GM19351 (cell line): ENCODE data around the gene ZBED5.

Experiments used
- ATAC-seq: cut with Tn5 transposase; IDR thresholded peaks from one replicate; pipeline ENCODE4 v1.9.1; 2021; ENCODE audit warnings: mild to moderate bottlenecking, moderate library complexity; ENCODE audit not compliant: unreplicated experiment

ZBED5 gene

DNA sequence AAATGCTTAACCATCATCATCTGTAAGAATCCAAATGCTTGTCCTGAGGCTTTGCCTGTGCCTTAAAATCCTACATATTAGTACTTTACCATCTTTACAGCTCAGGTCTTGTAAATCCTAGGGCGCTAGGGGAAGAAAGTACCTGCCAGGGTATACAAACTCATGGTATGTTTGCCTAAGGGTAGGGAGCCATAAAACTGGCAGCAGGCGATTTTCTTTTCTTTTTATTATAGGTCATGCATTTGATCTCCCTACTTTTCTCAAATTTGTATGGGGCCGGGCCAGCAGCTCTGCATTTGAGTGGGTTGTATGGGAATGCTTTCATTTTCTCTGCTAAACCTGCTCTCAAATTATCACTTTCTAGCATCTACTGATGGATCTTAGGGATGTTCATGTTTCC lies 24.0 kb upstream of the ZBED5 start:
- ATAC-seq: no peak

DNA sequence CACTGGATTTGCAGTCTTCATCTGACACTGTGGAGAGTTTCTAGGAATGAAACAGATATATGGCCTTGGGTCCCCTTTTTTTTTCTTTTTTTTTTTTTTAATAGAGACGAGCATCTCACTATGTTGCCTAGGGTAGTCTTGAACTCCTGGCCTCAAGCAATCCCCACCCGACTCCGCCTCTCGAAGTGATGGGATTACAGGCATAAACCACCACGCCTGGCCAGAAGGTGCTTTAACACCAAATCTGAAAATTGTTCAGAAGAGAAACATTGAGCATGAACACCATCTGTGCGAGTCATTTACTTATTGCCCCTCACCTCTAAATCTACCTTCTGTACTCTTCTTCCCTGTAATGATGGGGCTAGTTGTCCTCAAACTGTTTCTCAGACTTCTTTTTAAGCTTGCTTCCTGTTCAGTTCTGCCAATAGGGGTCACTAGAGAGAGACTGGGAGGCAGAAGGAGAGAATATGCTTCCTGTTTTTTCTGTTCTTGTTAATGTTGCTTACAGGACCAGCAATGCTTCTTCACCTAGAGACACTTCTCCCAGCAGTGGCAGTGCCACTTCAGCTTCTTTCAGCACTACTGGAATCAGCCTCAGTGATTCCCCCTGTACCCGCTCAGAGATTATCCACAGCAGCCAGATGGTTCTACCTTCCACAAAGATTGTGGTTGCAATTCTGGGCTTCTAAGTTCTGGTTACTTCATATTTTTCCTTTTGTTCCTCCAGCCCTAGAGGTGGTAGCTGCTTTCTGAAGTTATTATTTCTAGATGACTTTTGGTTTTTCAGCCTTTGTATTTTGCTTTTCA lies 20.8 kb upstream of the ZBED5 start:
- ATAC-seq: peak; percentile 57

DNA sequence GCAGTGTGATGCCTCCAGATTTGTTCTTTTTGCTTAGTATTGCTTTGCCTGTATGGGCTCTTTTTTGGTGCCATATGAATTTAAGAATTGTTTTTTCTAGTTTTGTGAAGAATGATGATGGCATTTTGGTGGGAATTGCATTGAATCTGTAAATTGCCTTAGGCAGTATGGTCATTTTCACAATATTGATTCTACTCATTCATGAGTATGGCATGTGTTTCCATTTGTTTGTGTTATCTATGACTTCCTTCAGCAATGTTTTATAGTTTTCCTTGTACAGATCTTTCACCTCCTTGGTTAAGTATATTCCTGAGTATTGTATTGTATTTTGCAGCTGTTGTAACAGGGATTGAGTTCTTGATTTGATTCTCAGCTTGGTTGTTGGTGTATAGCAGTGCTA lies 18.3 kb upstream of the ZBED5 start:
- no peak for ATAC-seq

DNA sequence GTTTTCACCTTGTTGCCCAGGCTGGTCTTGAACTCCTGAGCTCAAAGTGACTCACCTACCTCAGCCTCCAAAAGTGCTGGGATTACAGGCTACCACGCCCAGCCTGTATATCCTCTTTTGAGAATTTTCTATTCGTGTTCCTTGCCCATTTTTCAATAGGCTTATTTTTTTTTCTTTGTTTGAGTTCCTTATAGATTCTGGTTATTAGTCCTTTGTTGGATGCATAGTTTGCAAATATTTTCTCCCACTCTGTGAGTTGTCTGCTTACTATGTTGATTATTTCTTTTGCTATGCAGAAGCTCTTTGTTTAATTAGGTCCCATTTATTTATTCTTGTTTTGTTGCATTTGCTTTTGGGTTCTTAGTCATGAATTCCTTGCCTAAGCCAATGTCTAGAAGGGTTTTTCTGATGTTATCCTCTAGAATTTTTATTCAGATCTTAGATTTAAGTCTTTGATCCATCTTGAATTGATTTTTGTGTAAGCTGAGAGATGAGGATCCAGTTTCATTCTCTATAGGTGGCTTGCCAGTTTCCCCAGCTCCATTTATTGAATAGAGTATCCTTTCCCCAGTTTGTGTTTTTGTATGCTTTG lies 17.7 kb upstream of the ZBED5 start:
- no peak for ATAC-seq

DNA sequence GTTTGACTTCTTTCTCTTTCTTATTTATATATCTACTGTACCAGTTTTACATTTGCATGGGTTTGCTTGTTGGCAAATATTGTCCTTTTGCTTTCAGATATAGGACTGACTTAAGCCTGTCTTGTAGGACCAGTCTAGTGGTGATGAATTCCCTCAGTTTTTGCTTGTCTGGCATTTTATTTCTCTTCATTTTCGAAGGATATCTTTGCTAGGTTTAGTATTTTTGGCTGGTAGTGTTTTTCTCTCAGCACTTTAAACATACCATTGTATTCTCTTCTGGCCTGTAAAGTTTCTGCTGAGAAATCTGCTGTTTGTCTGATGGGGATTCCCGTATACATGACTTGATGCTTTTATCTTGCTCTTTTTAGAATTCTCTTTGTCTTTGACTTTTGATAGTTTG lies 14.2 kb upstream of the ZBED5 start:
- no peak for ATAC-seq

DNA sequence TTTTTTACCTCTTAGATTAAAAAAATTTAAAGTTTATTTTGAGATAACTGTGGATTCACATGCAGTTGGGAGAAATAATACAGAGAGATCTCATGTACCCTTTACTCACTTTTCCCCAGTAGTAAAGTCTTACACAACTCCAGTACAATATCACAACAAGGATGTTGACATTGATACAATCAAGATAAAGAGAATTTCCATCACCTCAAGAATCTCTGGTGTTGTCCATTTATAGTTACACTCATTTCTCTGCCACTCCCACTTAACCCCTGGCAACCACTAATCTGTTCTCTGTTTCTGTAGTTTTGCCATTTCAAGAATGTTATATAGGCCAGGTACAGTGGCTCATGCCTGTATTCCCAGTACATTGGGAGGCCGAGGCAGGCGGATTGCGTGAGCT lies 10.5 kb upstream of the ZBED5 start:
- ATAC-seq: no peak

DNA sequence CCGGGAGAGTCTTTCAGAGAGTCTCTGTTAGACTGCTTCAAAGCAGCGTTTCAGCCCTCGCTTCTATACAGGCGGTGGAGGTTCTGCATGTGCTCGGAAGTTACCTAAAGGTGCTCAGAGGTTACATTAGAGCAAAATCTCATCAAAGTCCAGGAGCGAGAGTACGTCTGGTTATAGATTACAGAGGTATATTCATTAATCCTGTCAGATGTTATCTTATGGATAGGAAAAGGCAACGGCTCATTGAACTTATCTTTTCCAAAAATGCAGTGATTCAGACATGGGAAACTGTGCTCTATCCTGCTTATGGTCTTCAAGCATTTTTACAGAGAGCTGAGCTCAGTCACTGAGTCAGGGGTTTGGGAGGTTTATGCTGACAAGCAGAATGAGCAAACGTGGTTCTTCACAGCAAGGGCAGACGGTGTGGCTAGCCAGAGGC lies 9.1 kb upstream of the ZBED5 start:
- no peak for ATAC-seq

DNA sequence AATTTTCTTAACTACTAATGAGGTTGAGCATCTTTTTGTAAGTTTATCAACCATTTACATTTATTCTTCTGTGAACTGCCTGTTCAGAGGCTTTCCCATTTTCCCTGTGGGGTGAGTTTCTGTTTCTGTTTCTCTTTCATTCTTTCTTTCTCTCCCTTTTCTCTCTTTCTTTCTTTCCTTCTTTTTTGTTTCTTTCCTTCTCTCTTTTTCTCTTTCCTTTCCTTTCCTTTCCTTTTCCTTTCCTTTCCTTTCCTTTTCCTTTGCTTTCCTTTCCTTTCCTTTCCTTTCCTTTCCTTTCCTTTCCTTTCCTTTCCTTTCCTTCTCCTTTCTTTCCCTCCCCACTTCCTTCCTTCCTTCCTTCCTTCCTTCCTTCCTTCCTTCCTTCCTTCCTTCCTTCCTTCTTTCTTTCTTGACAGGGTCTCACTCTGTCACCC lies 8.0 kb upstream of the ZBED5 start:
- ATAC-seq: no peak

DNA sequence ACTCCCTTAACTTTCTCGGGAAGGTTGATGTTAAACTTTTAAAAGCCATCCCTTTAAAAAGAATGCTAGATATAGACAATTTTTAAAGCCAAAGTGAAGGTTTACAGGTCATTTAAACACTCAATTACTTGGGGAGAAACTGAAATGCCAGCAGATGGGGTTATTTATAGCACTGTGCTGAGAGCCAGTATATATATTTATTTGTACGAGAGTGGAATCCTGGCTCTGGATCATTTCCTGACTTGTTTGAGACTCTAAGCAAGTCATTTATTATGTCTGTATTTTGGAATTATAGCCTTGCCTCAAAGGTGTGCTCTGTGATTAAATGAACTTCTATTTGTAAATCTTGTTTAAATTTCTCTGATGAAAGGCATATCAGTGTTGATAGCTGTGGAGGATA lies 6.8 kb upstream of the ZBED5 start:
- no peak for ATAC-seq

DNA sequence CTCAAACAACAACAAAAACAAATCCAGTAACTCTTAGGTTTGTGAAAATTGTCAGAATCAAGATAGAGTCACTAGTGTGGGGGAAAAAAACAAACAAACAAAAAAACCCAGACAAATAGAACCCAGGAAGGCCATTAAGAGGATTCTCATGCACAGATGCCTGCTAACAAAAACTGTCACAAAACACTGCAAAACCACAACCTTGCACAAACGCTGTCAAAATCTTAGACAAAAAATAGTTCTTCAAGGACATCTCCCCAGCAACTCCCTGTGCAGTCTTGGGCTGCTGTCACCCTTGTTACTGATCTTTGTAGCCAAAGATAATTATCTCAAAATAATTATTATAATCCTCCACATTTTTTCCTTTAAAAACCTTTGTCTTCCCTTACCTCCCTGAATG lies 4.6 kb upstream of the ZBED5 start:
- ATAC-seq: no peak

DNA sequence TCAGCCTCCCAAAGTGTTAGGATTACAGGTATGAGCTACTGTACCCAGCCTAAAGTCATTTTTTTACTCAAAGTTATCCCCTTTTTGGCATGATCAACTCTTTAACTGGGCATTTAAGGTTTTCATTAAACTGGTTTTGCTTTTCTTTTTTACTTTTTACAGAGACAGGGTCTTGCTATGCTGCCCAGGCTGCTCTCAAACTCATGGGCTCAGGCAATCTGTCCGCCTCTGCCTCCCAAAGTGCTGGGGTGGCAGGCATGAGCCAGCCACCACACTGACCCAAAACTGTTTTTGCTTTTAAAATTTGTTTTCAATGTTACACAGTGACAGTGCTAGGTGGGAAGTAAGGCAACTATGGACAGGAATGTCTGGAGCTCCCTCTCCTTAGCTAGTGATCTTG lies 3.9 kb upstream of the ZBED5 start:
- ATAC-seq: no peak

DNA sequence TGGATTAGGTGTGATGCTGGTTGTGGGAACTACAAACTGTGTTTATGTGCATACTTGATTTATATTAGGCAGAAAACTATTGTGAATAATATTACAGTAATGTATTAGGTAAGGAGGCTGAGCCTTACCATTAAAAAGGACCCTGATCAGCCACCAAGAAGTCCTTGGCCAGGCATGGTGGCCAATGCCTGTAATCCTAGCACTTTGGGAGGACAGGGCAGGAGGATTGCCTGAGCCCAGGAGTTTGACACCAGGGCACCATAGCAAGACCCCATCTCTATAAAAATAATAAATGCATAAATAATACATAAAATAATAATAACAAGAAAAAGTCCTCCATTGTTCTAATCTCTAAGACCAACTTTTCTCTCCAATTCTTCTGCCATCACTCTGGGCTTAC lies 3.2 kb upstream of the ZBED5 start:
- ATAC-seq: no peak

DNA sequence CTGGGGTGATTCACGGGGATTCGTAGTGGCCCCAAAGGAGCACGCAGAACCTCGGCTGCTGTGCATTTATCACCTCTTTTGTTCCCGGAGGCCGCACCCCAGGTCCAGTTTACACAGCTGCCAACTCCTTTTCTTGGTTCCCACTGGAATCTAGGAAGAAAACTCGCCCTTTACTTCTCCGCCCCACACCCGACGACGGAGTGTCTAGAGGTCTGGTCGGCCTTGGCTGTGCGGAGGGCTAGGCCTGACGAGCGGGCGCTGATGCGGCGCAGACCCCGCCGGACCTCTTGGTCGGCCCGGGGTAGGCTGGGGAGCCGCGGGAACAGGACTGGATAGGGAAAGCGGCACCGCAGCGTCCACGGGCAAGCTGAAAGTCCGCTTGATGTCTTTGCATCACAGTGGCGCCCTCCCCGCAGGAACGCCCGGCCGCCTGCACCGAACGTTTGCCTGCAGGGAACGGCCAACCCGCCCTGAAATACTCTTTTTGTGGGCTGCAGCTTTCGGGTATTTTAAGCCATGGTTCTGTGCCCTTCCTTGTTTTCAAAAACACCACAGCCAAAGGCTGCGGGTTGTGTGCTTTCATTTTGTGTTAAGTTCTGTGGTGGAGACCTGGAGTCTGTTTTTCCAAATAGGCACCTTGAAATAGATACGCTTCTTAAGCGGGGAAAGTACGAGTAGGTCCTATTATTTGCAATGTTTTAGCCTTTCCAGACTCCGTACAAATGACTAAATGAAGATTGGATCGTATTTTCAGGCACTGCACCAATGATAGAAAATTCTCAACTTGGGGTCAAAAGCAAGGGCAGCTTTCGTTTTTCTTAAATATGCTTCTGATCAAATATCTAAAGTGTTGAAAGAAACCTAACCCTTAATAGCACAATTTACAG lies 829 bp upstream of the ZBED5 start:
- peak; percentile 23 for ATAC-seq

DNA sequence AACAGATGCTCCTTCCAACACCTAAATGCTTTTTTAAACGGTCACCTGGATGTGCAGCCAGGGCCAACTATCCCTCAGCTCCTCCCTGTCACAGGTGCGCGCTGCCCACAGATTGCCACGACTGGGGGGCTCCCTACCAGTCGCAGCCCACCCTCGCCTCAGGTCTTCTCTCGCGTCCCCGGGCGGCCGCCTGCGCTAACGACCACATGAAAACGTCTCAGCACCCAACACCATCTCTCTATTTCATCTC lies 469 bp downstream of the ZBED5 start:
- ATAC-seq: peak; percentile 20

DNA sequence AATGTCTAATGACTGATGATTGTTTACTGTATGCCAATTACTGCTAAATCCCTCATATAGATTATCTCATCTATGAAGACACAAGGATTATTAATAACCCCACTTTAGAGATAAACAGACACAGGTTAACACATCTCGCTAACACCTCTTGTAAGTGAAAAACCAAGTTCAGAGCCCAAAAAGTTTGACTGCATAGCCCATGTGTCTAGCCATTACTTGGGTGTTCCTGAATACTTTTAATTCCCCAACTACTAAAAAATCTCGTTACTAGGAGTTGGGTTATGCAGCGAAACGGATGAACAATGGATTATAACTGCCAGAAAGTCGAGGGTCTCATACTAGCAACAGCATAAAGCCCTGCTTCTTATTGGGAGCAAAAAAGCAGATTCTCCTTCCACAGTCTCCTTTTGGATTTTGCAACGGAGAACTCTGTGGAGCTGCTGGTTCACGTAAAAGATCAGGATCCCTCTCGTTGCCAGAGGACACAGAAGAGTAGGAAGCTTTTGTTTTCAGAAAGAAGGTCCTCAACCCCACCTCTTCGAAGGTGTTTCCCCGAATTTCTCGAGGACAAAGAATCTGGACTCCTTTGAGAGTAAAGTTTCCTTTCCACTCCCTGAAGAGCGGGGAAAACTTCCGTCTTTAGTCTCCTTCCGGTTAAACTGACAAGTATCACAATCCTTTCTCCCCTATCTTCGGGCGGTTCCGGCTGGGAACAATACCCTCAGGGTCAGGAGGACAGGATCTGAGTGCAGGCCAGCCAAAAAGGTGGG lies 979 bp downstream of the ZBED5 start:
- ATAC-seq: peak; percentile 1

DNA sequence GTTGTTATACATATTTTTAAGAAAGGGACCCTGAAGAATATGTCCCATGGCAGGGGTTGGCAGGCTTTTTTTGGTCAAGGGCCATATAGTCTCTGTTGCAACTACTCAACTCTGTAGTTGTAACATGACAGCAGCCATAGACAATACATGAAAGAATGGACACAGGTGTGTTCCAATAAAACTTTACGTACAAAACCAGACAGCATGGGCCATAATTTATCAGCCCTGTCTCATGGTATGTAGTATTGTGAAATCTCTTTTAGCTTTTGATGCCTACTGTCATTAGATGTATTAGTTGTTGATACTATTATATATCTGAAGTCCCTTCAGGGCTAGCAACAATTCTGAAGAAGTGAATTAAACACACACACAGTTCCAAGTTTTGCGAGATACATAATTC lies 2.6 kb downstream of the ZBED5 start:
- no peak for ATAC-seq

DNA sequence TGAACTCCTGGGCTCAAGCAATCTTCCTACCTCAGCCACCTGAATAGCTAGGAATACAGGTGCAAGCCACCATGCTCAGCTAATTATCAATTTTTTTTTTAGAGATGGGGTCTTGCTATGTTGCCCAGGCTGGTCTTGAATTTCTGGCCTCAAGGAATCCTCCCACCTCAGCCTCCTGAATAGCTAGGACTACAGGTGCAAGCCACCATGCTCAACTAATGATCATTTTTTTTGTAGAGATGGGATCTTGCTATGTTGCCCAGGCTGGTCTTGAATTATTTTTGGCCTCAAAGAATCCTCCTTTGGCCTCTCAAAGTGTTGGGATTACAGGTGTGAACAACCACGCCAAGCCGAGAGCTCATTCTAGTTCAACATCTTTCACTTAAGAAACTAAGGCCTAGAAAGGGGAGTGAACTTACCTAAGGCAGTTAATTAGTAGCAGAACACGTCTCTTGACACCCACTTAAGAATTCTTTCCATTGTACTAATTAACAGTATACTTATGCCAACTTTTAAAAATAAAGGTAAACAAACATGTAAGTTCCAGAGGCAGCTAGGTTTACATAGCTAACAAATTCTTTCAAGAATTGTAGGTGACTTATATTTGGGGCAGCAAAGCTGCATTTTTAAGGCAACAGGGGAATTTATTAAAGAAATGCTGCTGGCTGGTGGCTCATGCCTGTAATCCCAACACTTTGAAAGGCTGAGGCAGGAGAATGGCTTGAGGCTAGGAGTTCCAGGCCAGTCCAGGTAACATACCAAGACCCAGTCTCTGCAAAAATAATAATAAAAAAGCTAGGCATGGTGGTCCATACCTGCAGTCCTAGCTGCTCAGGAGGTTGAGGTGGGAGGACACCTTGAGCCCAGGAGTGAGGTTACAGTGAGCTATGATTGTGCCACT lies 9.6 kb downstream of the ZBED5 start:
- no peak for ATAC-seq

DNA sequence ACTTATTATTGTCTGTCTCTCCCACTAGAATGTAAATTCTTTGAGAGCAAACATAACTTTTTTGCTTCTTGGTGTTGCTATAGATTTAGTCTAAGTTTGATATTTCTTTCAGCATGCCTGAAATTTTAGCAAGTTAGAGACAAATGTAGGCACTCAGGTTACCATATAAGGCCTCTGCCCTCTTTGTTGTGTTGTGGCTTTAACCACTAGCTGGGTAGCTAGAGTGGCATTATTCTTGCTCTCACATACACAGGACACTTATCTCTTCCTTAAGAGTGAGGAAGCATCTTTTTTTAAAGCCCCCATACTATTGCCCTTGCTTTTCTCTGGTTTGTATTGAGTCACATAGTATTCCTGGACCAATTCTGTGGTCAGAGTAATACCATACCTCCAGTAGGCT lies 11.2 kb downstream of the ZBED5 start:
- no peak for ATAC-seq

DNA sequence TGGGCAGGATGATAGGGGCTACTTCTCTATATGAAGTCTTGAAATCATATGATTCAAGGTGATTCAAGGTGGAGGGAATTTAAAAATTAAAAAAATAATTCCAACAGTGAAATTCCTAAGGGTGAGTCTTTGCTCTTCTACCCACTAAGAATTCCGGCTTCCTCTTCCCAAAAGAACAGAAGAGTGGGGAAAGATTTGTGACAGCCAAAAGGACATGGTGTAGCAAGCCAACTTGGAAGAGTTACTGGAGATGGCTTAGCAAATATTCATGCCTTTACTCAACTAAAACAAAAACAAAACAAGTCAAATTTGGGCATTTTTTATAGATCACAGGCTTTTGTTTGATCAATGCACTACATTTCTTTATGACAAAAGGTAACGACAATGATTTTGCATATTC lies 12.3 kb downstream of the ZBED5 start:
- ATAC-seq: no peak

DNA sequence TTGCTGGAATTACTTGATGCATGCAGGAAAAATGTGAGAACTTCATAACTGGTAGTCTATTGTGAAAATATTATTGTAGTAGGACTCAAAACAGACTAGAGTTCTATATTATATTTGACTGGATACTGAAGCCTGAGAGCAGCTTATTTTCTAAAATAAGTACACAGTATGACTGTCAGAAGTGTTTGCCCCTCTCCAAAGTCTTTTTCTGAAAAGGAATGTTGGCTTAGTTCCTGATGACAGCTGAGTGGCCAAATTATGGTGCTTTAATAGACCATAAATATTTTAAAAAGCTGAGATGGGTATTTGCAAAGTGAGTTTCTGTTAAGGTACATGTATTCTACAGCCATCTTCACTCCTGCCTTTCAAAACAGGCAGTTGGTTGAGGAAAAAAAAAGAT lies 13.1 kb downstream of the ZBED5 start:
- no peak for ATAC-seq
